SH-SY5Y (cell line): ENCODE measurements around the gene FALEC.

ENCODE experiments used
- GATA2 ChIP-seq: IDR thresholded peaks from 2 replicates; pipeline ENCODE4 v1.6.1; 2011; ENCODE audit warnings: mild to moderate bottlenecking, low read depth, low read length
- GATA3 ChIP-seq: IDR thresholded peaks from 2 replicates; pipeline ENCODE4 v1.6.1; 2011; ENCODE audit warnings: low read depth, mild to moderate bottlenecking, low read length, moderate library complexity

Gene FALEC

GRCh38 chr1:150528196-150528595, 12.6 kb downstream of the FALEC start:
- TF ChIP-seq GATA3 (no peak), GATA2 (no peak)

- no peak for TF ChIP-seq GATA3
- TF ChIP-seq GATA2 = no peak
Measured at GRCh38 chr1:150529017-150529416, 13.5 kb downstream of the FALEC start.

GRCh38 chr1:150530491-150531159, 15.1 kb downstream of the FALEC start:
- TF ChIP-seq GATA2 = no peak
- TF ChIP-seq GATA3 = no peak

GRCh38 chr1:150532860-150533259, 17.3 kb downstream of the FALEC start:
- TF ChIP-seq GATA2 (no peak), GATA3 (no peak)

DNA sequence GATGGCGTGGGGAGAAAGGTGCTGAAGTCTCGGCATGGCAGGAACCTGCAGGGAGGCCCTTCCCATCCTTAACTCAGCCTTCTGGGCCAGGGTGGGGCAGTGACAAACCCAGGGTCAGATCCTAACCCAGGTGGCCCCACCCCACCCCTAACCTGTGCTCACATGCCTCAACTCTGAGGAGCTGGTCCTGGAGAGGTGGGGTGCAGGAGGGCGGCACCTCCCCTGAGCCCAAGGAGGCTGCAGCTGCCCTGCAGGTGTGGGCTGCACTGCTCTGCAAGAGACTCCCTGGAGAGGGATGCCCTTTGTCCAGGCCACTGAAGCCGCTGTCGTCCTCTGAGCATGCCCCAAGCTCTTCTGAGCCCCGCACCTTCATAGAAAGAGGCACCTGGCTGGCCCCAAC, 18.4 kb downstream of the FALEC start:
- TF ChIP-seq GATA3 = no peak
- no peak for TF ChIP-seq GATA2

DNA sequence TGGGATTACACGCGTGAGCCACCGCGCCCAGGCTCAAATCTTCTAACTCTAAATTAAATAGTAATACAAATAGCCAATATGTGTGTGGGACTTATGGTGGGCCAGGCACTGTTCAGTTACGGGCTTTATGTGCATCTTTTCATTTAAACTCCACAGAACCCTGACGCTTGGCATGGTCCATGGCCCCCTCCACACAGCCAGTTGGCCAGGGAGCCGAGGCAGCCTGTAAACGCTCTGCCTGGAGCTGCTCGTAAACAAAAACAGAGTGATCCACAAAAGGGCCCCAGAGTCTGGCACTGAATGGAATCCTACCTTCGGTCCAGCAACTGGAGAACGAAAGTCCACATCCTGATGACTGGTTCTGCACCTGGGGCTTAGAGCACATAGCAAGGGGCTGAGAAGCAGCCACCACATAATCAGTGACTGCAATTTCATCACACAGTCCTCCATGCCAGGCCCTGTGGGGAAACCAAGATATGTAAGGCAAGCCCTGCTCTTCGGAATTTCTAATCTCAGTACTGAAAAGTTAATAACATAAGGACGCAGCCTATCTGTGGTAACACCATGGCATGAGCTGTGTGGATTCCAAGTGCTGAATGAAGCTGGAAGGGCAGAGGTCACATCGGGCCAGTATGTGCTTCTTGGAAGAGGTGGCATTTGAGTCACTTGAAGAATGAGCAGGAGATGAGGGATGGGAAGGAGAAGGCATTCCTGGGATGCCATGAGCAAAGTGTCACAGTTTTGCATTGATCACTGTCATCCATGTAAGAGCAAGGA, 20.1 kb downstream of the FALEC start:
- TF ChIP-seq GATA2 (no peak), GATA3 (no peak)

GRCh38 chr1:150536836-150537731, 21.5 kb downstream of the FALEC start:
- TF ChIP-seq GATA3 = no peak
- no peak for TF ChIP-seq GATA2

DNA sequence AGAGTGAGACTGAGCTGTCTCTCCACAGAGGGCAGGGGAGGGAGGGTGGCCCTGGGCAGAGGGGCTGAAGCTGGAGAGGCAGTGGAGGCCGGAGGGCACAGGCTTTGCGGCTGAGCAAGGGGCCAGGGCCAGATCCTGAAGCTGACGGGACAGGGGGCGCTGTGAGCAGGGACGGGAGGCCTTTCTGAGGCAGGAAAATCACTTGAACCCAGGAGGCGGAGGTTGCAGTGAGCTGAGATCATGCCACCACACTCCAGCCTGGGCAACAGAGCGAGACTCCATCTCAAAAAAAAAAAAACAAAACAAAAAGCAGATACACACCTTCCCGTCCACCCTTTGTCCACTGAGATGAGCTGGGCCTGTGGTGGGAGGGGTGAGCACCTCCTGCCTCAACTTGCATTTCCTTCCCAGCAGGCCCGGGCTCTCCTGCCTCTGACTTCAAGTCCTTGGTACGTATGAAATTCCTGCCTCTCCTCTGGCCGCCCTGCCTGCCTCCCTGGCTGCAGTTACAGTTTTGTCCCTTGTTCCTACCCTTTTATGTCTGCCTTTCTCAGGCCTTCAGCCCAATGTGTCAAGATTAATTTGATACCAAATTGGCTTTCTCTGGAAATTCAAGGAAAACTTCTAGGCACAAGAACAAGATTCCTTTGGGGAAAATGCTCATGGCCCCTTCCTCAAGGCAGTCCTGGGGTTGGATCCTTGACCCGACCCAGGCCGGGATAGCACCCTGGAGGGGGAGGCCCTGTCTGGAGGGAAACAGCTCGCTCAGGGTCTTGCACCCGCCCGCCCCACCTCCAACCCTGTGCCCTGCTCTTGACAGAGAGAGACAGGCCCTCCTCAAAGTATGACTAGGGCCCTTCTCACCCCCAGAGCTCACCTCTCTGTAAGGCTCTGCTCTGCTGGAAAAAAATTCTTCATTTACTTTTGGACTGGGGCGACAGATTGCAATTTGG, 22.5 kb downstream of the FALEC start:
- TF ChIP-seq GATA3 = no peak
- TF ChIP-seq GATA2 = no peak

DNA sequence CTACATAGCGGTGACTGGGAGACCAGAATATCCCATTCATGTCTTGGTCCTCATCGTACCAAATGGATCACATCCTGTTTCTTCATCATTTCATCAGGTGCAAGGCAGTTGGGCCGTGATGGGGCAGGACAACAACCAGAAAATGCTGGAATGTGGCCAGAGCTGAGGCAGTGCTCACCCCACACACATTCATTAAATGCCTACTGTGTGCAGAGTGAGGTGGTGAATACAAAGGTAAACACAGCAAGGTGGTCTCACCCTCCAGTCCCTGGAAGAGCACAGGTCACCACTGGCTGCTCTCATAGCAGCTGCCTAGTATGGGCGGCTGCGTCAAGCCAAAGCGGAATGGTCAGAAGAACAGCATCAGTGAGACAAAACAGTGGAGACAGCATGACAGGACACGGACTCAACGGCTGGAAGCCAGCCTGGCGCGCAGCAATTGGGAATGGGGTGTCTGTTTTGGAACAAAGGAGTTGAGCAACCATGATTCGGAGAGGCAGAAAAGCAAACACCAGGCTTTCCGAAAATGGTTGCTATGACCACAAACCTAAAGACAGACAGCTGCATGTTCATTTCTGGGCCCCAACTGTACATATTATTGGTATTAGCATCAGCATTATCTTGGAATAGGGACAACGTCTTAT, 28.1 kb downstream of the FALEC start:
- TF ChIP-seq GATA3 = no peak
- no peak for TF ChIP-seq GATA2

DNA sequence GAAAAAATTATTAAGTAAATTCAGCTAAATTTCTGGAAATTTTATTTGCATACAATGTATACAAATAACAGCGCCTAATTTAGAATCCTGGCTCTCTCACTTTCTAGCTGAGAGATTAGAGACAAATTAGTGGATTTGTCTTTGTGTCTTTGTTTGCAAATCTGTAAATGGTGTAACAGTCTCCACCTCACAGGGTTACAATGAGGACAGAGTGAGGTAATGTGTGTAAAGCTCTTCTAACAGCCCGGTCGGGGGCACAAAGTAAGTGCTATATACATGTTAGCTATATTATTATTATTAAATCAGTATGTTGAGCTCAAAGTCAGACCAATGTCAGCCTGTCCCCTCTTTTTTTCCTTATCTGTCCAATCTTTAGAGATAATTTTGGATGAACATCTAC, 28.7 kb downstream of the FALEC start:
- TF ChIP-seq GATA3 = no peak
- TF ChIP-seq GATA2 = no peak

DNA sequence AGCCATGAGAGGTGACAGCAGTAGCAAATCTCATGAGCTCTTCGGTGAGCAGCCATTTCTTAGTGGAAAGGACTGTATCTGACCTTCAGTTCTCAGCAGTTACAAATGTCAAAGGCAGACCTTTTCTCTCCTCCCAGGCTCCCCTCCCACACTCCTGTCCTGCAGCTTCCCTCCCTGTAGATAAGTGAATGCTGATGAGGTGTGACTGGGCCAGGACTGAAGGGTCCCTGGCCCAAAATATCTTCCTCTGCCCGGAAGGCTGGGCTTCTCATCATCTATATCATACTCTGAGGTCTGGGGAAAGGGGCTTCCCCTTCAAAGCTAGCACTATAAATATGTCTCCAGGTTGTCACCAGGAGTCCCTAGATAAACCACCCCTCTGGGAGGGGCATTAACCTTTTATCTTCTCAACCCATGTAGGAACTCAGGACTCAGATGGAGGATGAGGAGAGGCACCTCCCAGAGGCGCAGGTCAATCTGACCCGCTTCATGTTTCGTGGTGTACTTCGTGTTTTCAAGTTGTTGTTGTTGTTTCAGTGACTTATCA, 30.0 kb downstream of the FALEC start:
- TF ChIP-seq GATA2 (no peak), GATA3 (no peak)

- TF ChIP-seq GATA3 = no peak
- TF ChIP-seq GATA2 = no peak
Measured at GRCh38 chr1:150546294-150546937, 30.9 kb downstream of the FALEC start.
